MM.1S (cell line): ENCODE data around the gene LRMDA.

Experiments used
- EZH2 ChIP-seq: fragments of 300-600 bp; sonication (generic); optimal IDR thresholded peaks from 2 replicates; pipeline ENCODE3; 2017; ENCODE audit warnings: low read depth, mild to moderate bottlenecking, antibody characterized with exemption, low read length, mixed read lengths
- EZH2phosphoT487 ChIP-seq: fragments of 300-600 bp; sonication (generic); IDR thresholded peaks from 2 replicates; pipeline ENCODE4 v1.6.1; 2018; ENCODE audit warnings: antibody characterized with exemption, low read length
- TF ChIP-seq, protein P1 (sequence below): fragments of 300-600 bp; sonication (generic); IDR thresholded peaks from 2 replicates; pipeline ENCODE4 v1.5.1; 2016; ENCODE audit warnings: antibody characterized with exemption, low read length, mixed read lengths

DNA sequence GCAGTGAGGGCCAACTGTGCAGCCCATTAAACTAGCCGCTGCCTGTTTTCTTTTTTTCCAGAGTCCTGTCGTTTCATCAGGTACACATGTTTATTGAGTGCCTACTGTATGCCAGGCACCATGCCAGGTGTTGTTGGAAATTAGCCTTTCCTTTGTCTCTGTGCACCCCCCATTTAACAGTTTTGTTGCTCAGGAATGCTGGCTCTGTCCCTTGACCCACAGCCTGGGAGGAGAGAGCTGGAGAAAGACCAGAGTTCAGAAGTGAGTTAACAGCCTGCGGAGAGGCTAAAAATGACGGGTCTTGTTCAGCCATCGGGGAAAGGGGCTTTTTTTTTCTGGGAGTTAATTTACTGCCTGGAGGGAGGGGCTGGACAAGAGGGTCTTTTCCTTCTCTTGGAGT lies 1.3 kb downstream of the LRMDA start:
- TF ChIP-seq, protein P1, sequence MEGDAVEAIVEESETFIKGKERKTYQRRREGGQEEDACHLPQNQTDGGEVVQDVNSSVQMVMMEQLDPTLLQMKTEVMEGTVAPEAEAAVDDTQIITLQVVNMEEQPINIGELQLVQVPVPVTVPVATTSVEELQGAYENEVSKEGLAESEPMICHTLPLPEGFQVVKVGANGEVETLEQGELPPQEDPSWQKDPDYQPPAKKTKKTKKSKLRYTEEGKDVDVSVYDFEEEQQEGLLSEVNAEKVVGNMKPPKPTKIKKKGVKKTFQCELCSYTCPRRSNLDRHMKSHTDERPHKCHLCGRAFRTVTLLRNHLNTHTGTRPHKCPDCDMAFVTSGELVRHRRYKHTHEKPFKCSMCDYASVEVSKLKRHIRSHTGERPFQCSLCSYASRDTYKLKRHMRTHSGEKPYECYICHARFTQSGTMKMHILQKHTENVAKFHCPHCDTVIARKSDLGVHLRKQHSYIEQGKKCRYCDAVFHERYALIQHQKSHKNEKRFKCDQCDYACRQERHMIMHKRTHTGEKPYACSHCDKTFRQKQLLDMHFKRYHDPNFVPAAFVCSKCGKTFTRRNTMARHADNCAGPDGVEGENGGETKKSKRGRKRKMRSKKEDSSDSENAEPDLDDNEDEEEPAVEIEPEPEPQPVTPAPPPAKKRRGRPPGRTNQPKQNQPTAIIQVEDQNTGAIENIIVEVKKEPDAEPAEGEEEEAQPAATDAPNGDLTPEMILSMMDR = no peak
- TF ChIP-seq EZH2 (no peak), EZH2phosphoT487 (no peak)
